Measurements from ENCODE around the gene SUMO2.
"Not testable (repeated sequence)": the region's sequence is repeated elsewhere in the genome, so short reads cannot be mapped to it uniquely, and the experiment has no call there.

SUMO2 gene

GRCh38 chr17:75182319-75182568 is 515 bp downstream of the SUMO2 start:
- peak in 9 of 56 donors; percentile 1 to 50 (median 38) for DNase-seq

- DNase-seq, result peak in 16 of 56 donors; percentile 8 to 51 (median 31)
Measured at GRCh38 chr17:75181608-75182318, 996 bp downstream of the SUMO2 start.

- DNase-seq, result no peak
Measured at GRCh38 chr17:75181110-75181509, 1.6 kb downstream of the SUMO2 start.

- no peak for DNase-seq
Measured at GRCh38 chr17:75178453-75178852, 4.3 kb downstream of the SUMO2 start.

GRCh38 chr17:75176625-75177024 is 6.1 kb downstream of the SUMO2 start:
- no peak for DNase-seq

- DNase-seq, result no peak
Measured at GRCh38 chr17:75174996-75175395, 7.8 kb downstream of the SUMO2 start.

GRCh38 chr17:75173526-75173925 is 9.2 kb downstream of the SUMO2 start:
- DNase-seq, result no peak

- DNase-seq, result no peak
Measured at GRCh38 chr17:75168998-75169397, 13.8 kb downstream of the SUMO2 start.

GRCh38 chr17:75164606-75165005 is 18.2 kb downstream of the SUMO2 start:
- not testable (repeated sequence) for DNase-seq

- DNase-seq, result no peak
Measured at GRCh38 chr17:75163074-75163473, 19.7 kb downstream of the SUMO2 start.

GRCh38 chr17:75160211-75160610 is 22.5 kb downstream of the SUMO2 start:
- no peak for DNase-seq

- DNase-seq, result no peak
Measured at GRCh38 chr17:75159196-75160031, 23.3 kb downstream of the SUMO2 start.

GRCh38 chr17:75158480-75158879 is 24.3 kb downstream of the SUMO2 start:
- not testable (repeated sequence) for DNase-seq

GRCh38 chr17:75155191-75155601 is 27.6 kb downstream of the SUMO2 start:
- no peak for DNase-seq

GRCh38 chr17:75154195-75155106 is 28.3 kb downstream of the SUMO2 start, which contains the start of gene JPT1:
TSS of gene JPT1 (minus strand) at chr17:75154512. CDS start at chr17:75154397, 115 bp downstream.
- DNase-seq, result peak; percentile 68 to 98 (median 94)

- DNase-seq, result peak in 7 of 56 donors; percentile 16 to 59 (median 43)
Measured at GRCh38 chr17:75153780-75154194, 29.0 kb downstream of the SUMO2 start.

- DNase-seq, result peak in 4 of 56 donors; percentile 4 to 49 (median 26)
Measured at GRCh38 chr17:75152922-75153779, 29.6 kb downstream of the SUMO2 start.

GRCh38 chr17:75152523-75152921 is 30.2 kb downstream of the SUMO2 start:
- no peak for DNase-seq

GRCh38 chr17:75151930-75152329 is 30.8 kb downstream of the SUMO2 start:
- no peak for DNase-seq

- DNase-seq, result no peak
Measured at GRCh38 chr17:75147878-75148546, 34.7 kb downstream of the SUMO2 start.
